ENCODE data around the gene STARD7. TPM values are rescaled to one million over a fixed set of nuclear protein-coding genes. Genes with fewer than 3 reads are reported as not detected.

The STARD7 gene
- total and polyA plus RNA-seq, 10 of the 15 experiments (the other 5 are each of a cell fraction or from before 2014, with no cell fraction given), result 85.4 to 237 (median 153) TPM

DNA sequence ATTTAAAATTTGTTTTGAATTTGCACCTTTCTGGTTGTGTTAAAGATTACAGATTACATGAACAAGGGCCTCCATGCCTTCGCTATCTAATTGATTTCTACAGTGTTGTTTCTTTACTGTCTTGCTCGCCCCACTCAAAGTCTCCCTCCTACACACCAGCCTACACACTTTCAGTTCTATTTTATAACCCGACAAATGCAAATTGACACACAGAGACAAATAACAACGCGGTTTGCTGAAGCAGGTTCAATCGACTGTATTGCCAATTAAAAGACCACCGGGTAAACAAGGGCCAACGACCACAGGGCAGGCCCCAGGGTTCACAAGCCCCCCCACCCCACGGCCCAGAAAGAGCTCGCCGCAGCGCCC, 869 bp downstream of the STARD7 start (continued):
- TF ChIP-seq REST (IDR thresholded peaks at IDR 0.05; ENCODE audit: low read depth, low read length) (no peak), ESRRA (IDR thresholded peaks at IDR 0.05; ENCODE audit: low read length) (no peak), IRF4 (IDR thresholded peaks at IDR 0.05; ENCODE audit: low read depth, low read length) (no peak), SP1 (IDR thresholded peaks at IDR 0.05; ENCODE audit: low read depth, low read length) (no peak), USF1 (IDR thresholded peaks at IDR 0.05; ENCODE audit: borderline replicate concordance, extremely low read length, insufficient read depth, low read depth, low read length) (no peak), KAT2A (conservative IDR thresholded peaks at IDR 0.05; ENCODE audit: control insufficient read depth, low read depth, low read length) (no peak), JUNB (IDR thresholded peaks at IDR 0.05) (no peak), ZZZ3 (IDR thresholded peaks at IDR 0.05; ENCODE audit: control insufficient read depth, insufficient read length, low read depth) (no peak), CBX3 (IDR thresholded peaks at IDR 0.05; ENCODE audit: borderline replicate concordance, low read depth) (no peak), TAF1 (IDR thresholded peaks at IDR 0.05; ENCODE audit: borderline replicate concordance, low read depth, low read length) (no peak), SIN3A (IDR thresholded peaks at IDR 0.05; ENCODE audit: low read depth, low read length) (no peak), YBX1 (IDR thresholded peaks at IDR 0.05) (no peak), HCFC1 (IDR thresholded peaks at IDR 0.05; ENCODE audit: low read length) (no peak), SMARCA5 (IDR thresholded peaks at IDR 0.05) (no peak), STAT1 (conservative IDR thresholded peaks at IDR 0.05) (no peak), NFIC (IDR thresholded peaks at IDR 0.05; ENCODE audit: low read depth, low read length) (no peak), E2F8 (IDR thresholded peaks at IDR 0.05; ENCODE audit: low read depth, partially characterized antibody) (no peak), KLF5 (IDR thresholded peaks at IDR 0.05; ENCODE audit: partially characterized antibody) (no peak)
- TF ChIP-seq, protein P1, sequence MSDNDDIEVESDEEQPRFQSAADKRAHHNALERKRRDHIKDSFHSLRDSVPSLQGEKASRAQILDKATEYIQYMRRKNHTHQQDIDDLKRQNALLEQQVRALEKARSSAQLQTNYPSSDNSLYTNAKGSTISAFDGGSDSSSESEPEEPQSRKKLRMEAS (IDR thresholded peaks at IDR 0.05; ENCODE audit: low read depth, low read length), result no peak
- TF ChIP-seq, protein P2, sequence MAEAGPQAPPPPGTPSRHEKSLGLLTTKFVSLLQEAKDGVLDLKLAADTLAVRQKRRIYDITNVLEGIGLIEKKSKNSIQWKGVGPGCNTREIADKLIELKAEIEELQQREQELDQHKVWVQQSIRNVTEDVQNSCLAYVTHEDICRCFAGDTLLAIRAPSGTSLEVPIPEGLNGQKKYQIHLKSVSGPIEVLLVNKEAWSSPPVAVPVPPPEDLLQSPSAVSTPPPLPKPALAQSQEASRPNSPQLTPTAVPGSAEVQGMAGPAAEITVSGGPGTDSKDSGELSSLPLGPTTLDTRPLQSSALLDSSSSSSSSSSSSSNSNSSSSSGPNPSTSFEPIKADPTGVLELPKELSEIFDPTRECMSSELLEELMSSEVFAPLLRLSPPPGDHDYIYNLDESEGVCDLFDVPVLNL (IDR thresholded peaks at IDR 0.05; ENCODE audit: low read depth, low read length), result no peak
- TF ChIP-seq, protein P3, sequence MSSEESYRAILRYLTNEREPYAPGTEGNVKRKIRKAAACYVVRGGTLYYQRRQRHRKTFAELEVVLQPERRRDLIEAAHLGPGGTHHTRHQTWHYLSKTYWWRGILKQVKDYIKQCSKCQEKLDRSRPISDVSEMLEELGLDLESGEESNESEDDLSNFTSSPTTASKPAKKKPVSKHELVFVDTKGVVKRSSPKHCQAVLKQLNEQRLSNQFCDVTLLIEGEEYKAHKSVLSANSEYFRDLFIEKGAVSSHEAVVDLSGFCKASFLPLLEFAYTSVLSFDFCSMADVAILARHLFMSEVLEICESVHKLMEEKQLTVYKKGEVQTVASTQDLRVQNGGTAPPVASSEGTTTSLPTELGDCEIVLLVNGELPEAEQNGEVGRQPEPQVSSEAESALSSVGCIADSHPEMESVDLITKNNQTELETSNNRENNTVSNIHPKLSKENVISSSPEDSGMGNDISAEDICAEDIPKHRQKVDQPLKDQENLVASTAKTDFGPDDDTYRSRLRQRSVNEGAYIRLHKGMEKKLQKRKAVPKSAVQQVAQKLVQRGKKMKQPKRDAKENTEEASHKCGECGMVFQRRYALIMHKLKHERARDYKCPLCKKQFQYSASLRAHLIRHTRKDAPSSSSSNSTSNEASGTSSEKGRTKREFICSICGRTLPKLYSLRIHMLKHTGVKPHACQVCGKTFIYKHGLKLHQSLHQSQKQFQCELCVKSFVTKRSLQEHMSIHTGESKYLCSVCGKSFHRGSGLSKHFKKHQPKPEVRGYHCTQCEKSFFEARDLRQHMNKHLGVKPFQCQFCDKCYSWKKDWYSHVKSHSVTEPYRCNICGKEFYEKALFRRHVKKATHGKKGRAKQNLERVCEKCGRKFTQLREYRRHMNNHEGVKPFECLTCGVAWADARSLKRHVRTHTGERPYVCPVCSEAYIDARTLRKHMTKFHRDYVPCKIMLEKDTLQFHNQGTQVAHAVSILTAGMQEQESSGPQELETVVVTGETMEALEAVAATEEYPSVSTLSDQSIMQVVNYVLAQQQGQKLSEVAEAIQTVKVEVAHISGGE (CRISPR knock-in tag; IDR thresholded peaks at IDR 0.05), result no peak

Measured in GM12878 (cell line).